Measurements from ENCODE around the gene CCAR1. TPM values are rescaled to one million over a fixed set of nuclear protein-coding genes. Genes with fewer than 3 reads are reported as not detected.

The CCAR1 gene
- total and polyA plus RNA-seq, 10 of the 15 experiments (the other 5 are each of a cell fraction or from before 2014, with no cell fraction given) = 35.5 to 124 (median 79.0) TPM

DNA sequence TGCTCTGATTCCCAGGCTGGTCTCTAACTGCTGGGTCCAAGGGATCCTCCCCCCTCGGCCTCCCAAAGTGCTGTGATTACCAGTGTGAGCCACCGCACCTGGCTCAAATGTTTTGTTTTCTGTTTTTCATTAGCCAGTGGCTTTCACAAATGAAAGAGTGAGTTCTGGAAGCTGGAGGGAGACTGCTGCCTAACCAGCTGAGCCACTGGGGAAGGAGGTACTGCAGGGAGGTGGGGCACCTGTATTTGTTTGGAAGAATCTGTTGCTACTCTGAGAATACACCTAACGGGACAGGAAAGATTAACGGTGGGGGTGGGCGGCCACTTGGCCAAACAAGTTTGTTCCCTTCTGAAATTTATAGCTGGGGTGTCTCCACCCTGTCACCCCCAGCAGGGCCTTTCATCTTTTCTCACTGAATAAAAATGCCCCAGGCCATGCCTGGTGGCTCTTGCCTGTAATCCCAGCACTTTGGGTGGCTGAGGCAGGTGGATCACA, 111.0 kb downstream of the CCAR1 start:
- Histone ChIP-seq H3K36me3 (ENCODE audit: control insufficient read depth in 2 of 2, insufficient read depth in 2 of 2, low read length in 1 of 2) (no peaks in the 10 kb centered on the region), H4K20me1 (ENCODE audit: control insufficient read depth, insufficient read depth) (no peaks in the 10 kb centered on the region), H2AFZ (ENCODE audit: control insufficient read depth, low read depth, low read length) (no peak overlapping the region), H3K27ac (ENCODE audit: control insufficient read depth, insufficient read depth) (no peak overlapping the region), H3K4me3 (no peak overlapping the region), H3K27me3 (replicated peaks in 1 of 2; ENCODE audit: control insufficient read depth in 2 of 2, insufficient read depth in 2 of 2, low read length in 1 of 2) (no peaks in the 10 kb centered on the region), H3K4me2 (ENCODE audit: control insufficient read depth, insufficient read depth) (no peak overlapping the region), H3K79me2 (ENCODE audit: control insufficient read depth, insufficient read depth, low read length) (no peaks in the 10 kb centered on the region), H3K4me1 (ENCODE audit: control insufficient read depth, insufficient read depth, low read length) (no peaks in the 10 kb centered on the region), H3K9me3 (replicated peaks; ENCODE audit: control insufficient read depth, insufficient read depth, low read length) (no peaks in the 10 kb centered on the region), H3K9ac (ENCODE audit: control insufficient read depth, insufficient read depth, low read length) (no peak overlapping the region)
- FAIRE-seq = no peak
- TF ChIP-seq TAF1 (IDR thresholded peaks at IDR 0.05; ENCODE audit: borderline replicate concordance, low read depth, low read length) (no peak), RUNX3 (IDR thresholded peaks at IDR 0.05; ENCODE audit: low read length) (no peak), EGR1 (IDR thresholded peaks at IDR 0.05; ENCODE audit: borderline replicate concordance in 1 of 2, low read depth in 2 of 2, low read length in 2 of 2) (no peak), SMAD1 (IDR thresholded peaks at IDR 0.05; ENCODE audit: low read depth, partially characterized antibody) (no peak), TCF7 (IDR thresholded peaks at IDR 0.05; ENCODE audit: borderline replicate concordance) (no peak)
- in situ Hi-C loops (cut with MboI) (no loop called here), intact Hi-C loops (cut with micrococcal nuclease; ENCODE audit: unreplicated experiment) (no loop called here)
- 60% methylated on average over 5 of the region's 5 CpGs for WGBS (ENCODE audit: insufficient coverage, insufficient replicate concordance, low lambda C conversion rate, missing lambda C conversion rate)
- BruUV-seq (replicated peaks) = no TSS peak
- DNase-seq (ENCODE audit: low read depth, low spot score) = no peak
- ChIA-PET RAD21 (ENCODE audit: unreplicated experiment) (no interaction called here), CTCF (no interaction called here), POLR2A (interaction anchor here (0.7 kb wide), 1 partner anchor 119 kb away, joined by 6 read pairs; no protein-coding TSS in a partner anchor), SMC1A (ENCODE audit: uncharacterized antibody, unreplicated experiment) (interaction anchor here (0.9 kb wide), 1 partner anchor 32 kb away, joined by 4 read pairs; no protein-coding TSS in a partner anchor)
- ATAC-seq = no peak

DNA sequence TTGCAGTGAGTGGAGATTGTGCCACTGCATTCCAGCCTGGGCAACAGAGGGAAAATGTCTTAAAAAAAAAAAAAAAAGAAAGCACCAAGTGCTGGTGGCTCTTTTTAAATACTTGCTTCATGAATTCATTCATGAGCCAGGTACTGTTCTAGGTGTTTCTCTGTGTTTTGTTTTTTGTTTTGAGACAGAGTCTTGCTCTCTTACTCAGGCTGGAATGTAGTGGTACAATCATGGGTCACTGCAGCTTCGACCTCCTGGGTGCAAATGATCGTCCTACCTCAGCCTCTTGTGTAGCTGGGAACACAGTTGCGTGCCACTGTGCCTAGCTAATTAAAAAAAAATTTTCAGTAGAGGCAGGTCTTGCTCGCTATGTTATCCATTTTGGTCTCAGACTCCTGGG, 111.6 kb downstream of the CCAR1 start:
- no peak for ATAC-seq
- CTCF ChIA-PET = no interaction called here

More for the DNA sequence above, 111.6 kb downstream of the CCAR1 start:
- Histone ChIP-seq H2AFZ (ENCODE audit: control insufficient read depth, low read depth, low read length) (no peak overlapping the region), H3K4me2 (ENCODE audit: control insufficient read depth, insufficient read depth) (no peak overlapping the region), H3K4me3 (no peak overlapping the region), H4K20me1 (ENCODE audit: control insufficient read depth, insufficient read depth) (no peaks in the 10 kb centered on the region), H3K9ac (ENCODE audit: control insufficient read depth, insufficient read depth, low read length) (no peak overlapping the region), H3K36me3 (ENCODE audit: control insufficient read depth in 2 of 2, insufficient read depth in 2 of 2, low read length in 1 of 2) (no peaks in the 10 kb centered on the region), H3K4me1 (ENCODE audit: control insufficient read depth, insufficient read depth, low read length) (no peaks in the 10 kb centered on the region), H3K9me3 (replicated peaks; ENCODE audit: control insufficient read depth, insufficient read depth, low read length) (no peaks in the 10 kb centered on the region), H3K27me3 (replicated peaks in 1 of 2; ENCODE audit: control insufficient read depth in 2 of 2, insufficient read depth in 2 of 2, low read length in 1 of 2) (no peaks in the 10 kb centered on the region), H3K79me2 (ENCODE audit: control insufficient read depth, insufficient read depth, low read length) (no peaks in the 10 kb centered on the region), H3K27ac (ENCODE audit: control insufficient read depth, insufficient read depth) (no peak overlapping the region)
- RAD21 ChIA-PET (ENCODE audit: unreplicated experiment) = no interaction called here
- FAIRE-seq (no peak), DNase-seq (ENCODE audit: low read depth, low spot score) (no peak)
- intact Hi-C loops (cut with micrococcal nuclease; ENCODE audit: unreplicated experiment) = no loop called here
- TF ChIP-seq, protein P1, sequence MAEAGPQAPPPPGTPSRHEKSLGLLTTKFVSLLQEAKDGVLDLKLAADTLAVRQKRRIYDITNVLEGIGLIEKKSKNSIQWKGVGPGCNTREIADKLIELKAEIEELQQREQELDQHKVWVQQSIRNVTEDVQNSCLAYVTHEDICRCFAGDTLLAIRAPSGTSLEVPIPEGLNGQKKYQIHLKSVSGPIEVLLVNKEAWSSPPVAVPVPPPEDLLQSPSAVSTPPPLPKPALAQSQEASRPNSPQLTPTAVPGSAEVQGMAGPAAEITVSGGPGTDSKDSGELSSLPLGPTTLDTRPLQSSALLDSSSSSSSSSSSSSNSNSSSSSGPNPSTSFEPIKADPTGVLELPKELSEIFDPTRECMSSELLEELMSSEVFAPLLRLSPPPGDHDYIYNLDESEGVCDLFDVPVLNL (IDR thresholded peaks at IDR 0.05; ENCODE audit: low read depth, low read length) = no peak
- TF ChIP-seq KLF5 (IDR thresholded peaks at IDR 0.05; ENCODE audit: partially characterized antibody) = no peak
- no peak for TF ChIP-seq SMAD1 (IDR thresholded peaks at IDR 0.05; ENCODE audit: low read depth, partially characterized antibody)
- TF ChIP-seq BRCA1 (IDR thresholded peaks at IDR 0.05; ENCODE audit: low read depth, low read length) = no peak
- TF ChIP-seq SMC3 (IDR thresholded peaks at IDR 0.05; ENCODE audit: borderline replicate concordance, low read length) = no peak
- TF ChIP-seq SMAD5 (IDR thresholded peaks at IDR 0.05; ENCODE audit: low read depth) = no peak
- no peak for TF ChIP-seq ZZZ3 (IDR thresholded peaks at IDR 0.05; ENCODE audit: control insufficient read depth, insufficient read length, low read depth)
- no peak for TF ChIP-seq TBL1XR1 (IDR thresholded peaks at IDR 0.05; ENCODE audit: low read depth, low read length)
- TF ChIP-seq ZBED1 (IDR thresholded peaks at IDR 0.05; ENCODE audit: borderline replicate concordance) = no peak
- no peak for TF ChIP-seq SRF (IDR thresholded peaks at IDR 0.05; ENCODE audit: low read depth in 2 of 2, low read length in 2 of 2)
- TF ChIP-seq, protein P2, sequence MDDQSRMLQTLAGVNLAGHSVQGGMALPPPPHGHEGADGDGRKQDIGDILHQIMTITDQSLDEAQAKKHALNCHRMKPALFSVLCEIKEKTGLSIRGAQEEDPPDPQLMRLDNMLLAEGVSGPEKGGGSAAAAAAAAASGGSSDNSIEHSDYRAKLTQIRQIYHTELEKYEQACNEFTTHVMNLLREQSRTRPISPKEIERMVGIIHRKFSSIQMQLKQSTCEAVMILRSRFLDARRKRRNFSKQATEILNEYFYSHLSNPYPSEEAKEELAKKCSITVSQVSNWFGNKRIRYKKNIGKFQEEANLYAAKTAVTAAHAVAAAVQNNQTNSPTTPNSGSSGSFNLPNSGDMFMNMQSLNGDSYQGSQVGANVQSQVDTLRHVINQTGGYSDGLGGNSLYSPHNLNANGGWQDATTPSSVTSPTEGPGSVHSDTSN (IDR thresholded peaks at IDR 0.05; ENCODE audit: insufficient replicate concordance, low read depth, low read length) = no peak
- no peak for TF ChIP-seq ZNF622 (IDR thresholded peaks at IDR 0.05)
- WGBS (ENCODE audit: insufficient coverage, insufficient replicate concordance, low lambda C conversion rate, missing lambda C conversion rate) = 43% methylated on average over 4 of the region's 4 CpGs
- BruUV-seq (replicated peaks) = no TSS peak
- SMC1A ChIA-PET (ENCODE audit: uncharacterized antibody, unreplicated experiment) = interaction anchor here (0.9 kb wide), 1 partner anchor 32 kb away, joined by 4 read pairs; no protein-coding TSS in a partner anchor
- POLR2A ChIA-PET = interaction anchor here (0.7 kb wide), 1 partner anchor 119 kb away, joined by 6 read pairs; no protein-coding TSS in a partner anchor
- in situ Hi-C loops (cut with MboI) = no loop called here
